K562 (cell line): ENCODE results near the gene SLC22A4. TPM values are rescaled to one million over a fixed set of nuclear protein-coding genes. Genes with fewer than 3 reads are reported as not detected.
A peak's percentile ranks its signal among the peaks of the same experiment; 100 is the strongest.

Experiments used
- ARNT ChIP-seq, 2 experiments: fragments of 450-650 bp; IDR thresholded peaks; 2 replicates each; pipeline ENCODE4 v1.6.1; 2016; ENCODE audit warnings: mild to moderate bottlenecking in 1 of 2
- CSDE1 ChIP-seq, 2 experiments: fragments of 450-650 bp; IDR thresholded peaks; 2 replicates each; pipeline ENCODE4 v1.6.1; 2016; ENCODE audit warnings: mild to moderate bottlenecking in 1 of 2
- DIDO1 ChIP-seq: fragments of 450-650 bp; IDR thresholded peaks from 2 replicates; pipeline ENCODE4 v1.6.1; 2016; ENCODE audit warnings: low read depth, missing biosample characterization, missing genetic modification characterization
- HCFC1 ChIP-seq: IDR thresholded peaks from 2 replicates; pipeline ENCODE4 v1.6.1; 2012; ENCODE audit warnings: low read depth, low read length, improper control_type of control experiment
- HMGN3 ChIP-seq: IDR thresholded peaks from 2 replicates; pipeline ENCODE4 v1.6.1; 2011; ENCODE audit warnings: borderline replicate concordance, low read depth, mild to moderate bottlenecking, mixed read lengths, low read length; ENCODE audit not compliant: insufficient read length; ENCODE audit errors: extremely low read depth
- MCM2 ChIP-seq: fragments of 450-650 bp; IDR thresholded peaks from 2 replicates; pipeline ENCODE4 v1.6.1; 2017; ENCODE audit warnings: low read depth, mild to moderate bottlenecking
- MYC ChIP-seq, 2 experiments: fragments of 250-450 bp in 1 of 2; sonication (Bioruptor Pico) in 1 of 2; IDR thresholded peaks; 2 replicates each; pipeline versions ENCODE4 v1.5.1 to v1.6.1; 2012 to 2021; ENCODE audit warnings: low read depth in 2 of 2, borderline replicate concordance in 1 of 2, improper control_type of control experiment in 1 of 2, low read length in 1 of 2, mild to moderate bottlenecking in 1 of 2, moderate library complexity in 1 of 2
- NCOA1 ChIP-seq: fragments of 450-650 bp; IDR thresholded peaks from 2 replicates; pipeline ENCODE4 v1.6.1; 2016; ENCODE audit warnings: low read depth
- NFYB ChIP-seq: IDR thresholded peaks from 2 replicates; pipeline ENCODE4 v1.6.1; 2011; ENCODE audit warnings: mild to moderate bottlenecking, moderate library complexity; ENCODE audit not compliant: insufficient read length; ENCODE audit errors: extremely low read depth
- NR4A1 ChIP-seq, 2 experiments: fragments of 250-450 bp in 1 of 2; fragments of 450-650 bp in 1 of 2; sonication (Bioruptor Pico) in 1 of 2; IDR thresholded peaks; 2 replicates each; pipeline versions ENCODE4 v1.4.0 to v1.6.1; 2016 to 2020; ENCODE audit warnings: mild to moderate bottlenecking in 2 of 2, missing compliant biosample characterization in 1 of 2, missing genetic modification characterization in 1 of 2, moderate library complexity in 1 of 2
- RAD21 ChIP-seq, 2 experiments: fragments of 250-450 bp in 1 of 2; fragments of 450-650 bp in 1 of 2; sonication (Bioruptor Pico) in 1 of 2; formaldehyde crosslinking in 1 of 2; IDR thresholded peaks in 1 of 2; conservative IDR thresholded peaks in 1 of 2; 2 replicates each; pipeline versions ENCODE4 v1.4.0 to v1.8.0; 2020 to 2022; ENCODE audit warnings: mild to moderate bottlenecking in 2 of 2, moderate library complexity in 1 of 2
- ZC3H8 ChIP-seq: fragments of 450-650 bp; IDR thresholded peaks from 2 replicates; pipeline ENCODE4 v1.6.1; 2017
- ZKSCAN8 ChIP-seq: fragments of 200-800 bp; sonication (Bioruptor generic); IDR thresholded peaks from 2 replicates; pipeline ENCODE4 v1.6.1; 2016; ENCODE audit warnings: missing genetic modification characterization, missing compliant biosample characterization
- ZNF24 ChIP-seq: fragments of 450-650 bp; IDR thresholded peaks from 2 replicates; pipeline ENCODE4 v1.6.1; 2016
- ZNF280A ChIP-seq: fragments of 450-650 bp; IDR thresholded peaks from 2 replicates; pipeline ENCODE4 v1.6.1; 2018; ENCODE audit warnings: mild to moderate bottlenecking, low read depth; ENCODE audit not compliant: partially characterized antibody
- ZNF318 ChIP-seq, 2 experiments: fragments of 450-650 bp; IDR thresholded peaks; 2 replicates each; pipeline ENCODE4 v1.6.1; 2016; ENCODE audit warnings: mild to moderate bottlenecking in 2 of 2, borderline replicate concordance in 1 of 2, low read depth in 1 of 2, moderate library complexity in 1 of 2
- ZNF444 ChIP-seq: fragments of 250-450 bp; sonication (Bioruptor Pico); IDR thresholded peaks from 2 replicates; pipeline ENCODE4 v1.4.0; 2020; ENCODE audit warnings: mild to moderate bottlenecking, moderate library complexity
- ZNF644 ChIP-seq: fragments of 200-800 bp; sonication (Bioruptor generic); IDR thresholded peaks from 2 replicates; pipeline ENCODE4 v1.6.1; 2016; ENCODE audit warnings: low read depth, missing genetic modification characterization, missing compliant biosample characterization
- ZNF766 ChIP-seq: fragments of 200-800 bp; sonication (Bioruptor generic); conservative IDR thresholded peaks from 2 replicates; pipeline ENCODE4 v1.6.1; 2016; ENCODE audit warnings: missing genetic modification characterization, missing compliant biosample characterization
- polyA plus RNA-seq, 8 experiments: library from polyadenylated mRNA; depleted of rRNA in 4 of 8; stranded (reverse) in 5 of 8; unstranded in 3 of 8; fragments of >200 nt; fragmentation: Nextera tagmentation in 2 of 8; fragmentation: Illumina TruSeq in 1 of 8; extraction: Ambion mirVana in 2 of 8; extraction: Trizol in 1 of 8; gene quantifications; 2 replicates each; pipeline versions ENCODE4 v1.2.1 to v1.2.3, GENCODE V29; 2011 to 2014; ENCODE audit warnings: inconsistent platforms in 1 of 8, missing spikeins in 1 of 8
- total RNA-seq, 7 experiments: library from RNA; depleted of rRNA in 6 of 7; stranded (reverse); fragments of >200 nt in 6 of 7; fragmentation: Illumina TruSeq in 2 of 7; extraction: Trizol in 2 of 7; gene quantifications; 2 replicates each; pipeline versions ENCODE4 v1.2.1 to v1.2.3, GENCODE V29; 2011 to 2021; ENCODE audit warnings: low replicate concordance in 1 of 7

Gene SLC22A4
- total and polyA plus RNA-seq, 9 of the 15 experiments (the other 6 are each of a cell fraction or from before 2014, with no cell fraction given) = 2.7 to 9.5 (median 6.2) TPM

GRCh38 chr5:132315529-132316067, 21.4 kb downstream of the SLC22A4 start (continued):
- TF ChIP-seq ZNF318 (IDR thresholded peaks at IDR 0.05; ENCODE audit: borderline replicate concordance in 1 of 2, low read depth in 1 of 2) = no peak
- TF ChIP-seq NFYB = no peak
- no peak for TF ChIP-seq NR4A1 (CRISPR knock-in tag; IDR thresholded peaks at IDR 0.05)
- peak; percentile 88; the same call in 1 of the 2 replicates for TF ChIP-seq NR4A1 (tag; IDR thresholded peaks at IDR 0.05)
- TF ChIP-seq HMGN3 = peak; percentile 57
- no peak for TF ChIP-seq MCM2
- TF ChIP-seq RAD21 (CRISPR knock-in tag; conservative IDR thresholded peaks at IDR 0.05 in 1 of 2, IDR thresholded peaks at IDR 0.05 in 1 of 2) = peak; percentile 68 to 91
- TF ChIP-seq ZNF280A = no peak
- TF ChIP-seq ZNF766 (CRISPR knock-in tag) = no peak
- TF ChIP-seq ZNF444 (CRISPR knock-in tag) = no peak
- TF ChIP-seq ZNF24 = no peak
- TF ChIP-seq CSDE1 (IDR thresholded peaks at IDR 0.05) = no peak
- TF ChIP-seq MYC (IDR thresholded peaks at IDR 0.05; ENCODE audit: low read depth, low read length) = peak; percentile 68
- no peak for TF ChIP-seq MYC (CRISPR knock-in tag; IDR thresholded peaks at IDR 0.05; ENCODE audit: borderline replicate concordance, low read depth)
- TF ChIP-seq DIDO1 (tag) = no peak
- no peak for TF ChIP-seq ZNF644 (tag)
- no peak for TF ChIP-seq ZKSCAN8 (CRISPR knock-in tag)
- no peak for TF ChIP-seq ZC3H8
- TF ChIP-seq NCOA1 = peak; percentile 89; the same call in 1 of the 2 replicates
- TF ChIP-seq ARNT (IDR thresholded peaks at IDR 0.05) = peak in 1 of 2 experiments; percentile 45; a peak in 1 of 4 replicates
- TF ChIP-seq HCFC1 = no peak; the same call in 1 of the 2 replicates
